GM12872 (cell line): ENCODE data around the gene PPP4R1.

ENCODE experiments used
- TF ChIP-seq, protein P1 (sequence below): IDR thresholded peaks from 3 replicates; pipeline ENCODE4 v1.5.1; 2011; ENCODE audit warnings: low read depth, mild to moderate bottlenecking, low read length, moderate library complexity; ENCODE audit not compliant: insufficient read depth

The PPP4R1 gene

DNA sequence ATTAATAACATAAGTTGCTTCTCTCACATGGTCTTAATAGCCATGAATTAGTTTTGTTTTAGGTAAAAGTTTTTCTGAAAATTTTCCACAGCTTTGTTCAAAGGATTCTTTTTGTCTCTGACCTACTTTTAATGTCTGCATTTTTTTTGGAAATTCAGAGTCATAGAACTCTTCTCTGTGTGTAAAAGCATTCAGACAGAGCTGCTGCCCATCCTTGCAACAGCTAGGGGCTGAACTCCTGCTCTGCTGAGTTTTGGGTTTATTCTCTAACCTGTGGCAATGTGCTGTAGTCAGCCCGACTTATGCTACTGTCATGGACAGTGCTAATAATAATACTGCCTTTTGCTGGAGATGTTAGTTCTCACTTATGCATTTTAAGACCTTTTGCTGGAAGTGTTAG is 95.0 kb downstream of the PPP4R1 start:
- TF ChIP-seq, protein P1, sequence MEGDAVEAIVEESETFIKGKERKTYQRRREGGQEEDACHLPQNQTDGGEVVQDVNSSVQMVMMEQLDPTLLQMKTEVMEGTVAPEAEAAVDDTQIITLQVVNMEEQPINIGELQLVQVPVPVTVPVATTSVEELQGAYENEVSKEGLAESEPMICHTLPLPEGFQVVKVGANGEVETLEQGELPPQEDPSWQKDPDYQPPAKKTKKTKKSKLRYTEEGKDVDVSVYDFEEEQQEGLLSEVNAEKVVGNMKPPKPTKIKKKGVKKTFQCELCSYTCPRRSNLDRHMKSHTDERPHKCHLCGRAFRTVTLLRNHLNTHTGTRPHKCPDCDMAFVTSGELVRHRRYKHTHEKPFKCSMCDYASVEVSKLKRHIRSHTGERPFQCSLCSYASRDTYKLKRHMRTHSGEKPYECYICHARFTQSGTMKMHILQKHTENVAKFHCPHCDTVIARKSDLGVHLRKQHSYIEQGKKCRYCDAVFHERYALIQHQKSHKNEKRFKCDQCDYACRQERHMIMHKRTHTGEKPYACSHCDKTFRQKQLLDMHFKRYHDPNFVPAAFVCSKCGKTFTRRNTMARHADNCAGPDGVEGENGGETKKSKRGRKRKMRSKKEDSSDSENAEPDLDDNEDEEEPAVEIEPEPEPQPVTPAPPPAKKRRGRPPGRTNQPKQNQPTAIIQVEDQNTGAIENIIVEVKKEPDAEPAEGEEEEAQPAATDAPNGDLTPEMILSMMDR = no peak

DNA sequence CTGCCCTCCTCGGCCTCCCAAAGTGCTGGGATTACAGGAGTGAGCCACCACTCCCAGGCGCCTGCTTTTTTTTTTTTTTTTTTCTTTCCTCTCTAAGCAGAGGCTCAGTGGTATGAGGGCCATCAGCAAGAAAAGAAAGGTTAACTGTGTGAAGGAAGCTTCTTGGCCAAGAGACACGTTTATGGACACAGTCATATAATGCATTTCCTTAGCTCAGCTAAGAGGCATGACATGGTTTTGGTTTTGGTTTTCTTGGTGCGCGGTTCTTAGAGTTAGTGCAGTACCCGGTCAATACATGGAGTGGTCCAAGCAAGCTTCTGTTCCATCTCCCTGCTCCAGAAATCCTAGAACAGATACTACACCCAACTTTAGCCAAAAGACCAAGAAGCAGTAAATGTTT is 96.5 kb downstream of the PPP4R1 start:
- TF ChIP-seq, protein P1 = no peak

DNA sequence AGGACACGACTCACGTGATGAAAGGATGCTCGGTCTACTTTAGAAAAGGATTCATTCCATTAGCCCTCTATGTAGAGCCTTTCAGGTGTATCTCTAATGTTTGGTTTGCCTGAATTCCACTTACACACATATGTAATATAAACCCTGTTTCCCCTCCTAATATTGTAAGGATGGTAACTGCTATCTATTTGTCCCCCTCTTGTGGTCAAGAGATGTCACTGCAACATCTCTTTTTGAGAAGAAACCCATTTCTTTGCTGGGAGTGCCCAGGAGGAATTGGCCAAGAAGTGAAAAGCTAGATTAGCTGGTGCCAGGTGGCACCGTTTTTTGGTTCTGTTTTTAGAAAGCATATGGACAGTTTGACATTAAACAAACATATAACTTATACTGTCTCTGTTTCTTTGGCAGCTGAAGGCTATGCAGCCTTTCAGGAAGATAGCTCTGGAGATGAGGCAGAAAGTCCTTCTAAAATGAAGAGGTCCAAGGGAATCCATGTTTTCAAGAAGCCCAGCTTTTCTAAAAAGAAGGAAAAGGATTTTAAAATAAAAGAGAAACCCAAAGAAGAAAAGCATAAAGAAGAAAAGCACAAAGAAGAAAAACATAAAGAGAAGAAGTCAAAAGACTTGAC is 97.8 kb downstream of the PPP4R1 start:
- TF ChIP-seq, protein P1 = peak; percentile 81

DNA sequence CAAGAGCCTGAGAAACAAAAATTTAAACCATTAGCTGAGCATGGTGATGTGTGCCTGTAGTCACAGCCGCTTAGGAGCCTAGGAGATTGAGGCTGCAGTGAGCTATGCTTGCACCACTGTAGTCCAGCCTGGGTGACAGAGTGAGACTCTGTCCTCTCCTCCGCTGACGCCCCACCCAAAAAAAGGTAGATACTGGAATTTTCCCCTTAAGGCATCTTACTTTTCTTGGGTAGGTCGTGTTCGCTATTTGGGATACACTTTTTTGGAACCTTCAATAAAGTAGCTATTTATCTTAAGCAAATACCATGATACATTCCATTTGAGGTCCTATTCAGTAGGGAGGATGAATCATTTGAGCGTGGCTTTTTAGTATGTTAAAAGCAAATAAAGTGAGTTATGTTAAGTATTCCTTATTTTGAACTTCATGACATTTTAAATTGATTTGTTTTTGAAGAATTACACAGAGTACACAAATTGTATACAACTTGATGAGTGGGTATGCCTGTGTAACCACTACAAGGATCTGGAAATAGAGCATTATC is 100.3 kb downstream of the PPP4R1 start:
- TF ChIP-seq, protein P1 = no peak

DNA sequence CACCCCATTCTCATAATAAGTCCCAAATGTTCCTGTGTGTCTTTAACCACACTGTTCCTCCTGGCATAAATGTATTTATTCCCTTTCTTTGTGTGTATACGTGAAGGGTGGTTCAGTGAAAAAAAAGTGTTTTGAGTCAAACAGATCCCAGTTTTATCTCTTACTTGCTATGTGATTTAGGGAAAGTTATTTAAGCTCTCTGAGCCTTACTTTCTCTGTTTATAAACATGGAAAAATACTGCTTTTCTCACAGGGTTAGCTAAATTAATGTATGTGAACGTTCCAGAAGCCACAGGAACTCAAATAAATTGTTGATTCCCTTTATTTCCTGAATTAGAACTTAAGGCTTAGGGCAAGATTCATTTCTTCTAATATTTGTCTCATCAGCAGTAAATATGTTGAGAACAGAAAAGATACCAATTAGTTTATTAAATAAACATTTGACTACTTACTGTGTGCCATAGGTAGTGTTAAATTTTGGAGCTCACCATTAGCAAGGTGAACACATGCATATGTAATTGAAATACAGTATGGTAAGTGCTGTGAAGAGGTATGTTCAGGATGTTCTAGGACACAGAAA is 105.8 kb downstream of the PPP4R1 start:
- TF ChIP-seq, protein P1 = no peak

DNA sequence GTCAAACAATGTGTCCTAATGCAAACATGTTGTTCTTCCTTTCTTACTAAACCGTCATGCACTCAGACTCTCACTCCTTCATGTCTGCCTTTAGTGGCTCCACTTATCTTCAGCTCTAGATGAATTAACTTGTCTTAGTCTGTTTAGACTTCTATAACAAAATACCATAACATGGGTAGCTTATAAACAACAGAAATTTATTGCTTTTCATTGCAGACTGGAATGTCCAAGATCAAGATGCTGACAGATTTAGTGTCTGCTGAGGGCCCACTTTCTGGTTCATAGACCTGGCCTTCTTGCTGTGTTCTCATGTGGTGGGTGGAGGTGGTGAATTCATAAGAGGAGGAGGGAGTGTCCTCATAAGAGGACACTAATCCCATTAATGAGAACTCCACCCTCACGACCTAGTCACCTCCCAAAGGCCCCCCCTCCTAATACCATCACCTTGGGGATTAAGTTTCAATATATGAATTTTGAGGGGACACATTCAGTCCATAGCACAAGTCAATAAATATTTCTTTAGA is 106.7 kb downstream of the PPP4R1 start:
- TF ChIP-seq, protein P1 = no peak

DNA sequence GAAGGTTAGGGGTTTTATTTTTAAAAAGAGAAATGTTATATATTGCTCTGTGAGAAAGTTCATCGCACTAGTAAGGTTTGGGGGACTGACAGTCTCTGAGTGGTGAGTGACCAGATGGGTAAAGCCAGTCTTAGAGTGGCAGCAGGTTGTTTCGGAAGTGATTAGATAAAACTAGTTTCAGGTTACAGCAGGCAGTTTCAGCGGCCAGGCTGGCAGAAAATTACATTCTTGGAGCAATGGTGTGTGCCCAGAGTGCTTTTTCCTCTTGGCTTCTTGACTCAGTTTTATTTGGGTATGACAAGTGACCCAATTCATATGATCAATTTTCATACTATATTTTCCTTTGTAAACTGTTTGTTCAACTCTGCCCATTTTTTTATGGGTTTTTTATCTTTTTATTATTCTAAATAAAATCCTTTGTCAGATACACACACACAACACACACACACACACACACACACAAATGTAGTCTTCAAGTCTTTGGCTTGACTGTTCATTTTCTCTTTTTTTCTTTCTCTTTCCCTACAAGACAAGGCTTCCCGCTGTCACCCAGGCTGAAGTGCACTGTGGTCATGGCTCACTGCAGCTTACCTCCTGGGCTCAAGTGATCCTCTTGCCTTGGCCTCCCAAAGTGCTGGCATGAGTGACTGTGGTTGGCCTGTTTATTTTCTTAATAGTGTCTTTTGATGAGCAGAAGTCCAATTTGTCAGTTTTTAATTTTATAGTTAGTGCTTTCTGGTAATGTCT is 108.1 kb downstream of the PPP4R1 start:
- TF ChIP-seq, protein P1 = no peak
